GM18511 (cell line): ENCODE results near the gene FLAD1.

Experiments used
- ATAC-seq: cut with Tn5 transposase; IDR thresholded peaks from one replicate; pipeline ENCODE4 v1.9.1; 2021; ENCODE audit warnings: mild to moderate bottlenecking, moderate library complexity; ENCODE audit not compliant: unreplicated experiment

FLAD1 gene

GRCh38 chr1:155034318-155035208 lies 51.4 kb downstream of the FLAD1 start:
- no peak for ATAC-seq

- ATAC-seq, result no peak
Observed at GRCh38 chr1:155035936-155036335, 52.8 kb downstream of the FLAD1 start.

GRCh38 chr1:155037043-155037442 lies 53.9 kb downstream of the FLAD1 start:
- no peak for ATAC-seq

GRCh38 chr1:155037851-155038441 lies 54.8 kb downstream of the FLAD1 start:
- ATAC-seq, result no peak

GRCh38 chr1:155038602-155039307 lies 55.6 kb downstream of the FLAD1 start:
- no peak for ATAC-seq

GRCh38 chr1:155039308-155039669 lies 56.1 kb downstream of the FLAD1 start:
- no peak for ATAC-seq

- ATAC-seq, result no peak
Observed at GRCh38 chr1:155040358-155041093, 57.4 kb downstream of the FLAD1 start.
